ENCODE measurements around the gene IMPG1.

Gene IMPG1

GRCh38 chr6:76072562-76072961 is at the start of gene IMPG1:
TSS of gene IMPG1 (minus strand) at chr6:76072662. CDS start at chr6:76072488, 174 bp downstream.
- peak; percentile 89 for DNase-seq

- no peak for DNase-seq
Observed at GRCh38 chr6:76120302-76120701, 47.8 kb upstream of the IMPG1 start.

- no peak for DNase-seq
Observed at GRCh38 chr6:76073281-76073680, 819 bp upstream of the IMPG1 start.

- DNase-seq = peak; percentile 2
Observed at GRCh38 chr6:76057469-76057868, 15.0 kb downstream of the IMPG1 start.

- DNase-seq = no peak
Observed at GRCh38 chr6:76052314-76052713, 20.1 kb downstream of the IMPG1 start.

- DNase-seq = no peak
Observed at GRCh38 chr6:76043690-76044089, 28.8 kb downstream of the IMPG1 start.

GRCh38 chr6:76035713-76036112 is 36.7 kb downstream of the IMPG1 start:
- peak; percentile 3 for DNase-seq

GRCh38 chr6:76026101-76026500 is 46.4 kb downstream of the IMPG1 start:
- no peak for DNase-seq

GRCh38 chr6:76014626-76015530 is 57.6 kb downstream of the IMPG1 start:
- DNase-seq = peak; percentile 58

- no peak for DNase-seq
Observed at GRCh38 chr6:76004202-76004601, 68.3 kb downstream of the IMPG1 start.

- DNase-seq = no peak
Observed at GRCh38 chr6:76003686-76004085, 68.8 kb downstream of the IMPG1 start.

- no peak for DNase-seq
Observed at GRCh38 chr6:76003113-76003512, 69.3 kb downstream of the IMPG1 start.

- DNase-seq = no peak
Observed at GRCh38 chr6:76000629-76001028, 71.8 kb downstream of the IMPG1 start.

GRCh38 chr6:75997696-75998095 is 74.8 kb downstream of the IMPG1 start:
- no peak for DNase-seq

GRCh38 chr6:75993236-75994162 is 79.0 kb downstream of the IMPG1 start:
- DNase-seq = peak; percentile 22

- peak; percentile 90 for DNase-seq
Observed at GRCh38 chr6:75991941-75992340, 80.5 kb downstream of the IMPG1 start.

- no peak for DNase-seq
Observed at GRCh38 chr6:75986935-75987334, 85.5 kb downstream of the IMPG1 start.

GRCh38 chr6:75975904-75976303 is 96.6 kb downstream of the IMPG1 start:
- DNase-seq = no peak

- no peak for DNase-seq
Observed at GRCh38 chr6:75970093-75970492, 102.4 kb downstream of the IMPG1 start.

- DNase-seq = no peak
Observed at GRCh38 chr6:75968143-75968542, 104.3 kb downstream of the IMPG1 start.

GRCh38 chr6:75963569-75963968 is 108.9 kb downstream of the IMPG1 start:
- DNase-seq = no peak

- DNase-seq = no peak
Observed at GRCh38 chr6:75952128-75952527, 120.3 kb downstream of the IMPG1 start.

GRCh38 chr6:75947935-75948334 is 124.5 kb downstream of the IMPG1 start:
- DNase-seq = no peak
